ENCODE data around the gene NANS. TPM values are rescaled to one million over a fixed set of nuclear protein-coding genes. Genes with fewer than 3 reads are reported as not detected.
"Not testable (repeated sequence)": the region's sequence is repeated elsewhere in the genome, so short reads cannot be mapped to it uniquely, and the experiment has no call there.

NANS gene
- total RNA-seq, 2 experiments from 2014 or later: 38.3 to 40.2 TPM

DNA sequence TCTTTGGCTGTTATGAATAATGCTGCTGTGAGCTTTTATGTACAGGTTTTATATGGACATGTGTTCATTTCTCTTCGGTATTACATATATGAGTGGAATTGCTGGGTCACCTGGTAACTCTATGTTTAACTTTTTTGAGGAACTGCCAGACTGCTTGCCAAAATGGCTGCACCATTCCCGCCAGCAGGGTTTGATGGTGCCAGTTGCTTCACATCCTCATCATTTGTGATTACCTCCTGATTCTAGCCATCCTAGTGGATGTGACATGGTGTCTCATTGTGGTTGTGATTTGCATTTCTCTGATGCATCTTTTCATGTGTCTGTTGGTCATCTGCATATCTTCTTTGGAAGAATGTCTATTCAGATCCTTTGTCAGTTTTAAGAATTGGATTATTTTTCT is 10.7 kb downstream of the NANS start:
- ChIA-PET CTCF (no interaction called here), POLR2A (no interaction called here)

DNA sequence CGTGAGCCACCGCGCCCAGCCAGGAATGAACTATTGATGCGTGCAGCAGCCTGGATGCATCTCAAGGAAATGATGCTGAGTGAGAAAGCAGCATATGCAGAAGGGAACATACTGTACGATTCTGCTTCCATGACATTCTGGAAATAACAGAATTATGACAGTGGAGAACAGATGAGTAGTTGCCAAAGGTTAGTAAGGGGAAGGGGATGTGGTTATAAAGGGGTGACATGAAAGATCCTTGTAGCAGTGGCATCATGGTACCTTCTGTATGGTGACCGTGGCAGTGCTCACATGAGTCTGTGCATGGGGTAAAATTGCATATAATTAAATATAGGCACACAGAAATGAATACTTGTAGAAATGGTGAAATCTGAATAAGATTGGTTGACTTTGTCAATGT is 13.0 kb downstream of the NANS start:
- ChIA-PET POLR2A (no interaction called here), CTCF (no interaction called here)

DNA sequence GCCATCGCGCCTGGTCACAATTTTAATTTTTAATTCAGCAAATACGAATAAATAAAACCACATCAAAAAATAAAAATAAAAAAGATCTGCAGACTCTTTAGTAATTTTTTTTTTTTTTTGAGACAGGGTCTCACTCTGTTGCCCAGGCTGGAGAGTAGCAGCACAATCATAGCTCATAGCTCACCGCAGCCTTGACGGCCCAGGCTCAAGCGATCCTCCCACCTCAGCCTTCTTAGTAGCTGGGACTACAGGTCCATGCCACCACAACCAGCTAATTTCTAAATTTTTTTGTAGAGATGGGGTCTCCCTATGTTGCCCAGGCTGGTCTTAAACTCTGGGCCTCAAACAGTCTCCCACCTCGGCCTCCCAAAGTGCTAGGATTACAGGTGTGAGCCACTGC is 14.2 kb downstream of the NANS start:
- CTCF ChIA-PET: no interaction called here
- POLR2A ChIA-PET: no interaction called here

DNA sequence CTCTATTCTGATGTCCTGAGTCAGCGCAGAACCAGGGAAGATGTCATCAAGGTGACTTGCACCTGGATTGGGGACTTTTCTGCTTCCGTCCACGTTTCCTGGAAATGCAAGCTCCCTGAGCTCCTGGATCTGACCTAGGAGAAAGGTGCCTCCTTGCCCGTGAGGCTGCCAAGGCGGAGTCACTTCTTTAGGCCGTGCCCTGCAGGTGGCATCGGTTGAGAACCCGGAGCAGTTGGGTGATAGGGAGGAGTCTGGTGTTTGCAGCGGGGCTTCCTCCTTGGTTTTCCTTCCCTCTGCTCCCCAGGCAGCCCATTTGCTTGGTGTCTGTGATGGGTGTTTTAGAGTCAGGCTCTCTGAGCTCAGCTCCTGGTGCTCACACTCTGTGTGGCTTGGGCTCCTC is 15.2 kb downstream of the NANS start:
- CTCF ChIA-PET: no interaction called here
- POLR2A ChIA-PET: interaction anchor here (0.9 kb wide), 1 partner anchor 15 kb away, joined by 5 read pairs; no protein-coding TSS in a partner anchor

DNA sequence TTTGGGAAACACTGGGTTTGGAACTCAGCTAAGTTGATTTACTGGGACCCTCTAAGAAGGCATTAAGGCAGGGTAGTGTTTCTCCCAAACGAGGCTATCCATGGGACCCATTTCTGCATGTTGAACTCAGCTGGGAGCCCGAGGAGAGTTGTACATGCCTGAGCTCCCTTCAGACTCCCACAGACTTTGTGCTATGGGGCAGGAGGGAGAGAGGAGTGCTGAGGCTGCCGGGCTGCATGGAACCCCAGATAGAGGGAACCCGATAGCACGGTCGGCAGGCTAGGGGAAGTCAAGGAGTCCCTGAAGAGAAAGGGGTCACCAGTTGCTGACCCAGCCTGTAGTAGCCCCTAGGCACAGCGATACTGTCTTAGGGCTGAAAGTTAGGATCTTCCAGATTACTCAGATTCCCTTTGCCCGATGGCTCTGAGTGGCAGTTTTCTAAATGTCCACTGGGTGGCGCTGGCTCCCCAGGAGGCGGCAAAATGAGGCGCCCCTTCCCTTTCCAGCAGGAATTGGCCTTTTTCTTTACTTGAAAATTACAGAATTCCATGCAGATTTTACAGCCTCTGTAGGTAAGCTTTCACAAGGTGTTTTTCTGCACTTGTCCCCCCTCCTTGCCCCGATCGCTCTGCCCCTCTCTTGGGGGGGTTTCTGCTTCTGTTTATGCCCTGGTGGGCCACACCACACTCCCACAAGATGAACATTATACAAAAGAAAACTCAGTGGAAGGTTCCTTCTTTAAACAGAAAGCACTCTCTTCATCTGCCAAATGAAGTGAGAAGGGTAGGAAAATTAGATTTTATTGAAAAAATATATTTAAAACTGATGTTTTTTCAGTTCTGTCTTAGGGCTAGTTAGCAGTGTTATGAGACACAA is 17.8 kb downstream of the NANS start:
- ChIA-PET CTCF (interaction anchor here (0.9 to 2.4 kb wide), 14 partner anchors 10 to 189 kb away, joined by 3 to 9 read pairs (median 4); partner anchors contain the start of gene NANS), POLR2A (interaction anchor here (0.7 to 1.0 kb wide), 2 partner anchors 18 to 170 kb away, joined by 3 to 4 read pairs; partner anchors contain the start of gene NANS)

DNA sequence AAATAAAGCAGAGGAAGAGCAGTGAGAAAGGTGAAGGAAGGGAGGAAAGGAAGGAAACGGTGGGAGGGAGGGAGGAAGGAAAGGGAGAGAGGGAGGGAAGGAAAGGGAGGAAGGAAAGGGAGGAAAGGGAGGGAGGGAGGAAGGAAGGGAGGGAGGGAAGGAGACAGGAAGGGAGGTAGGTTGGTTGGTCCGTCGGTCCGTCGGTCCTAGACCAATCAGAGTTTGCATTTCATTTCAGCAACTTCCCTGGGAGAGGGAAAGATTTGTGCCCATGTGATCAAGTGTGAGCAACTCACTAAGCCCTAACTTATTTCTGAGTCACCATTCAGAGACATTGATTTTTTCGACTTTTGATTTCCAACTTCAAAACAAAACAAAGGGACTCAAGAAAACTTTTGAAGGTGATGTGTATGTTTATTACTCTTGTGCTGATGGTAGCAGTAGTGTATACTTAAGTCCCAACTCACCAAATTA is 18.8 kb downstream of the NANS start:
- ChIA-PET POLR2A (interaction anchor here (0.7 kb wide), 2 partner anchors 180 to 509 kb away, joined by 3 to 5 read pairs; no protein-coding TSS in a partner anchor), CTCF (interaction anchor here (0.8 to 2.4 kb wide), 6 partner anchors 11 to 188 kb away, joined by 3 to 9 read pairs (median 5); no protein-coding TSS in a partner anchor)

DNA sequence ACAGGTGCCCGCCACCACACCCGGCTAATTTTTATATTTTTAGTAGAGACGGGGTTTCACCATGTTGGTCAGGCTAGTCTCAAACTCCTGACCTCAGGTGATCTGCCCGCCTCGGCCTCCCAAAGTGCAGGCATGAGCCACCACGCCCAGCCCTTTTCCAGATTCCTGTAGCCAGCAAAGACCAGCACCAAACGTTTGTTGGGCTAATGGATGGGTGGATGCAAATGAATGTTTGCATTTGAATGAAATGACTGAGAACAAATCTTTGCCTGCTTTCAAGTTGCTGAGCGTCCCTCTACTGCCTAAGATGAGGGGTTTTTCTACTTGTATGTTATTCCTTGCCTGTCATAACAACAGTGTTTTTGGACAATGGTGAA is 20.0 kb downstream of the NANS start:
- CTCF ChIA-PET: interaction anchor here (0.8 to 1.2 kb wide), 2 partner anchors 42 to 187 kb away, joined by 3 read pairs; no protein-coding TSS in a partner anchor
- POLR2A ChIA-PET: not testable (repeated sequence)

DNA sequence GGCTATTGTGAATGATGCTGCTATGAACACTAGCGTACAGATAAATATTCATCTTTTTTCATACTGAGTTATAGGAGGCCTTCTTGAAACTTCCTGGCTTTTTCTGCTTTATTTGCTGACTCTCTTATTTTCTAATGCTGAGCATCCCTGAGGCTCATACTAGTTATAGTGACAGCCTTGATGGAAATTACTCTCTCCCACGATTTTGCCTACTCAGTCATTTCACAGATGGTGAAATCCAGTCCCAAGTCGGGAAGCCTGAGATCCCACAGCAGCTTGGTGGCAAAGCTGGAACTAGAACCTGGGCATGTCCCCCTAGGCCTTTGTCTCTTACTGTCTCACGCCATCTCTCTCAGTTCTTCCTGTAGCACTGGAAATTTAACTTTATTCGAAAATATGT is 22.4 kb downstream of the NANS start:
- ChIA-PET POLR2A (no interaction called here), CTCF (interaction anchor here (1.2 kb wide), 1 partner anchor 109 kb away, joined by 3 read pairs; no protein-coding TSS in a partner anchor)

DNA sequence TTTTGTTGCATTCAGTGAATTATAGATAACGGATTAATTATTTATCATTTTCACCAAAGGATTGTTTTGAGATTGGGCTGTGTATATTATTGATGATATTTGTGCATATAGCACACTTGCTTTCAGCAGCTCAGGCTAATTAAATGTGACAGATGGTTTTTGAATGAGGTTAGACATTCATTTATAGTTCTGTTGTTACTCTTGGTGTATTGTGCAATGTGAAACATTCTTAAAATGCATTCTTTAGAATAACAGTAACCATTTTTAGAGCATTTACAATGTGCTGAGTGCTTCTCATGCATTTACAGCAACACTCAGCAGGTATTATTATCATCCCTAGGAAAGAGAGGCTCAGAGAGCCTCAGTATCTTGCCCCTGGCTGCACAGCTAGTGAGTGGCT is 23.8 kb downstream of the NANS start:
- ChIA-PET CTCF (interaction anchor here (0.6 kb wide), 2 partner anchors 8 to 39 kb away, joined by 3 read pairs; partner anchors contain the start of gene TRIM14), POLR2A (no interaction called here)

DNA sequence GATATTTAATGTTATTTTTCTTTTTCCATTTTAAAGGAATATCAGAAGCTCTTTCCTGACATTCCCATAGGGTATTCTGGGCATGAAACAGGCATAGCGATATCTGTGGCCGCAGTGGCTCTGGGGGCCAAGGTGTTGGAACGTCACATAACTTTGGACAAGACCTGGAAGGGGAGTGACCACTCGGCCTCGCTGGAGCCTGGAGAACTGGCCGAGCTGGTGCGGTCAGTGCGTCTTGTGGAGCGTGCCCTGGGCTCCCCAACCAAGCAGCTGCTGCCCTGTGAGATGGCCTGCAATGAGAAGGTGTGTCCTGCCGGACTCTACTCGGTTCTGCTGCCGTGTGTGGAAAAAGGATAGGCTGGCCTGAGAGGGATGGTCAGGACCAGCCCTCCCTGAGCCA is 24.2 kb downstream of the NANS start:
- POLR2A ChIA-PET: no interaction called here
- CTCF ChIA-PET: interaction anchor here (0.6 to 1.5 kb wide), 3 partner anchors 8 to 38 kb away, joined by 3 to 4 read pairs (median 3); partner anchors contain the start of gene TRIM14

DNA sequence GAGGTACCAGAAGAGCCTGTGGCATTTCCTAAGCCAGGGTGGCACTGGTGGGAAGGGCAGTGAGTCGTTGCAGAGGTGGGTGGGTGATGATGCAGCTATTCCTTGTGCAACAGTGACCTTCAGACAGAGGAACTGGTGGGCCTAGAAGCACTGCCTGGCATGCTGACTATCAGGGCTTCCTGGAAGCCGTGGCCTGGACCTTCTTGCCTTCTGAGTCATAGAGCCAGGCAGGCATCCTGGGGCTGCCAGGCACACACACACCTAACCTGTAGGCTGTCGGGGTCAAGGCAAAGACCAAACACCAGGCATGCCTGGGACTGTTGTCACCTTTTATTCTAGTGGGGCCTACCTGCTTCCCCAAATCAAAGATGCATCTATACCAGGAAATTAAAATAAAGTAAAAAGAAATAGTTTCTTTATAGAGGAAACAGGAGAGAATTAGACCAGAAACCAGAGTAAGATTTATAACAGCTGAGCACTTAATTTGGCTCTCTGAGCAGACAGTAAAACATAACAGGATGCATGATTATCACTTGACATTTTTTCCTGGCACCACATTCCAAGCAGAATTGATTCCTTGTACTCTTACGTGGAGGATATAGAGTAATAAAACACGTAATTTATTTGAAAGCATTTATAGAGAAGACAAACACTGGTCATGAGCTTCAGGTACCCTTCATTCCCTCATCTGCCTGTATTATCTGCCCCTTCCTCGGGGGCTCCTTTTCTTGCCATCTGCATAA is 25.1 kb downstream of the NANS start:
- POLR2A ChIA-PET: no interaction called here
- CTCF ChIA-PET: interaction anchor here (0.9 to 1.5 kb wide), 2 partner anchors 11 to 20 kb away, joined by 3 to 4 read pairs; no protein-coding TSS in a partner anchor

DNA sequence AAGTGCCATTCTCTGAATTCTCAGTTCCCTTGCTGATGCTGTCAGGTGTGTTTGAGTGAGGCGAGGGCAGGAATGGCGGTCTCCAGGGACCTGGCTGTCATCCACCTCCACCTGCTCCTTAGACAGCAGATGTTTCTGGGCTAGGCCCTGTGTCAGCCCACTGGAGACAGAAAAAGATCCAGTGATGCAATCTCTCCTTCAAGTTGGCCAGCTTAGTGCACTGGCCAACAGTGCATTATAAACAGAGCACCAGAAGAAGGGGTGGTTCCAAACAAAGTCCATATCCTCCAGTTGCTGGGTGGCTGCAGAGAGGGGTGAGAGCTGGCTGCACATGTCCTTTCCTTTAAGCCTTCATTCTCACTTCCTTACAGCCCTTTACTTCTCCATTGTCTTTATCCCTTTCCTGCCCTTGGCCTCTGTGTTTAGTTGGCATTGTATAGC is 26.5 kb downstream of the NANS start:
- ChIA-PET CTCF (no interaction called here), POLR2A (no interaction called here)

DNA sequence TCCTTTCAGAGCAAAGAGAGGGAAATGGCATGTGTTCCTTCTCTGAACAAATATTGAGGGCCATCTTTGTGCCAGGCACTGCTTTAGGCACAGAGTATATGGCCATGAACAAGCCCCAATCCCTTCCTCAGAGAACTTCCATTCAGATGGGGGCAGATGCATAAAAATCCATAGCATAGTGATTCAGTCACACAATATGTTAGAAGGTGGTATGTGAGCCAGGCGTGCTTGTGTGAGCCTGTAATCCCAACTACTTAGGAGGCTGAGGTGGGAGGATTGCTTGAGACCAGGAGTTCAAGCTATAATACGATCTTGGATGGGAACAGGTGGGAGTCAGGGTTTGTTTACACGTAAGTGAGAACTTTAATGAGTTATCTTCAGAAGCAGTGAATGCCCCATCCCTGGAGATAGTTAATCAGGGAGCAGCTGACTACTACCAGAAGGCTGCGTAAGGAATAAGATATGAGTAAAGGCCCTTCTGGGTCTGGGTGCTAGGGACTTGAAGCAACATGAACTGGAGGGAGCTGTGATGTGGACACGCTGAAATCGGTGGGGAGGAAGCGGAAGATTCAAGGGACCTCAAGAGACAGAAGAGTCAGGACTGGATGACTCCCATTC is 27.1 kb downstream of the NANS start:
- ChIA-PET POLR2A (interaction anchor here (0.5 kb wide), 1 partner anchor 23 kb away, joined by 6 read pairs; no protein-coding TSS in a partner anchor), CTCF (interaction anchor here (1.4 kb wide), 1 partner anchor 10 kb away, joined by 3 read pairs; no protein-coding TSS in a partner anchor)

DNA sequence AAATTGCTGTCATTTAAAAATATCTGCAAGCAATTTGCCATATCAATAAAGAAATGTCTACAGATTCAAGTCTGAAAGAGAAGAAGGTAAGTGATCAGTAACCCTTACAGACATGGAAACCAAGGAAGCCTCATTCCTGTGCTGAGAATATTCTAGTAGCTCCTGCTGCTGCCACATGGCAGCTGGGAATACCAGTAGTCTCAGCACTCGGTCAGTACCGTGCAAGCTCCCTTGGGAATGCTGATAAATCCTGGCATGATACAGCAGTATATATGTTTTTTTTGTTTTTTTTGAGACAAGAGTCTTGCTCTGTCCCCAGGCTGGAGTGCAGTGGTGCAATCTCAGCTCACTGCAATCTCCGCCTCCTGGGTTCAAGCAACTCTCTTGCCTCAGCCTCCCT is 27.9 kb downstream of the NANS start:
- CTCF ChIA-PET: interaction anchor here (1.4 kb wide), 1 partner anchor 10 kb away, joined by 3 read pairs; no protein-coding TSS in a partner anchor
- POLR2A ChIA-PET: interaction anchor here (0.5 kb wide), 1 partner anchor 22 kb away, joined by 6 read pairs; no protein-coding TSS in a partner anchor

DNA sequence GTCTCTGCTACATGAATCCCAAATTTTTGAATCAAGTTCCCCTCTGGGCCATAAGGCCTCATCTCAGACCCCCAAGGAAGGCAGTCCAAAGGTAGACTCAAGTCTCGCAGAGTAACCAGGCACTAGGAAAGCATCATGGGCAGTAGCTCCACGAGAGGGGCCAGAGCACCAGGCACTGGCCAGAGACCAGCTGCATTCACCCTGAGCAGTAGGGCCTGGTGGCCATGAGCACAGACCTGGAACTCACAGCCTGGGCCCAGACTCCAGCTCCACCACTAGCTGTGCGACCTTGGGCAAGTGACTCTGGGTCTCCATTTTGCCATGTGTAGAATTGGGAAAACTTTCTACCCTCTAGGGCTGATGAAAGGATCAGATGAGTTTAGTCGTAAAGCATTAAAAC is 28.5 kb downstream of the NANS start:
- ChIA-PET POLR2A (no interaction called here), CTCF (interaction anchor here (1.4 kb wide), 1 partner anchor 11 kb away, joined by 3 read pairs; no protein-coding TSS in a partner anchor)

DNA sequence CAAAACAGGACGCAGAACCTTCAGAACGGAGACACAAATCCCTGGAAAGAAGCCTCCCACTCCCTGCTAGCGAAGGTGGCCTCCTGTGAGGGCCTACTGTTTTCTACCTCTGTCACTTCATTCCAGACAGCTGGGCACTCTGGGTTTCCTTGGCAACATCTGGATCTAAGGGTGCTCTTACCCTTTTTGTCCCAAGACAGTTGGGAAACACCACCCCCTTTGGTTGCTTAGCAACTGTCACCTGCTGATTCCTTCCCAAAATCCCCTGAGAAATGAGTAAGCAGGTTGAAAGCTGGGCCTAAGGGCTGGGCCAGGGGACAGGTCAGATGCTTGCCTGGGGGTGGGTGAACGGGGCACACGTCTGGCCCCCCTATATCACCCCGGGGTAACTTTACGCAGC is 29.4 kb downstream of the NANS start:
- ChIA-PET CTCF (interaction anchor here (1.1 kb wide), 1 partner anchor 11 kb away, joined by 3 read pairs; no protein-coding TSS in a partner anchor), POLR2A (no interaction called here)

DNA sequence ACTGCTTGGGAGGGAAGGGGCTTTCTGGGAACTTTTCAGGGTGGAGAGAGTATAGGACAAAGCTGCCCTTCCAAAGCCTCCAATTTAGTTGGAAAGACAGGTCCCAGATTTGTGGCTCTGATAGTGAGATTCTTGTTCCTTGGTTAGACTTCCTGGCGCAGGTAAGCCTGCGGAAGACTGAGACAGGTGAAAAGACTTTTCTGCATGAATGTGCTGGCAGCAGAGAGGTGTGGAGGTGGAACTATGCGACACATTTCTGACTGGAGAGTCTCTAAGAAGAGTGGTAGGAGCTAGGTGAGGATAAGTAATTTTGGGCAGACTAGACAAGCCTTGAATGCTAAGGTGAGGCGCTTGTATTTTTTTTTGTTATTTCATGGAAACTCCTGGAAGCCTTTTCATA is 29.9 kb downstream of the NANS start:
- CTCF ChIA-PET: interaction anchor here (1.1 kb wide), 1 partner anchor 12 kb away, joined by 3 read pairs; no protein-coding TSS in a partner anchor
- POLR2A ChIA-PET: no interaction called here

DNA sequence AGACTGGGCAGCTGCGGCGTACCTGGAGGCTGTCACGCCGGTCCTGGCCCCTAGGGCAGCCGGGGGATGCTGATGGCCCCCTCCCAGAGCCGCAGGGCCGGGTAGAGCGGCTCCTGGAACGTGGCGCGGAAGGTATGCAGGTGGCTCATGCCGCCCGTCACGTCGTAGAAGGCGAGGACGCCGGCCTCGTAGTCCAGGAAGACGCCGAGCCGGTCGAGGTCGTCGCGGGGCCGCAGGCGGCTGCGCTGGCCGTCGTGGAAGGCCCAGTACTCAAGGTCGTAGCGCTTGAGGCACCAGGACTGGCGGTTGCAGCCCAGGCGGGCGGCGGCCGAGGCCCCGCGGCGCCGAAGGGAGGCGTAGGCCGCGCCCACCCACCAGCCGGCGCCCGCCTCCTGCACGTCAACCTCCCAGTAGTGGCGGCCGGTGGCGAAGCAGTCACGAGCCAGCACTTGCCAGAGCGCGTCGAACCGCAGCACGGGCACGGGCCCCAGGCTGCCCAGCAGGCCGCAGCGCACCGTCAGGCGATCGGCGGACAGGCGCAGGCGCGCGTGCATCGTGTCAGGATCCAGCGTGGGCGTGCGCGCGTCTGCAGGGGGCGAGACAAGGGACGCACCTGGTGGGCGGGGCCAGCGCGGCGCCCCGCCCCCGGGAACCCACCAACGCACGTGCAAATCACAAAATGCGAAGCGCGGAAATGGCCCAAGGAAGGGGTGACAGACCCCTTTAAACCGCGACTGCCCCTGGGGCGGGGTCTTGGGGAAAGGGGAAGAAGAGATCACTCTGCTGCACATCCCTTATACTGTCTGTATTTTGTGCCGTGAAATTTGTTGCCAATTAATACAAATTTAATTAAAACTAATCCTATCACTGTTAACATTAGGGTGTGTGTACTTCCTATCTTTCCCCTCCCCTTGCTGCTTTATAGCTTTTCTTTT is 31.2 kb downstream of the NANS start:
- ChIA-PET POLR2A (no interaction called here), CTCF (no interaction called here)
